Upper lobe of left lung (tissue), 6 donors: ENCODE results near the gene CA11. TPM values are rescaled to one million over a fixed set of nuclear protein-coding genes. Genes with fewer than 3 reads are reported as not detected.

ENCODE experiments used
- ATAC-seq, 2 donors: fragments of 200-7000 bp; cut with Tn5 transposase; one replicate each; pipeline ENCODE4 v1.9.1; 2022; ENCODE audit warnings: mild to moderate bottlenecking in 2 of 2, moderate library complexity in 2 of 2; ENCODE audit not compliant: low FRiP score in 2 of 2
- DNase-seq, 2 donors: peaks; one replicate each; pipeline ENCODE4 v3.0.0-alpha.2; 2019 to 2020
- H3K27ac ChIP-seq, 4 donors: fragments of 200-600 bp; sonication (generic); one replicate each; pipeline ENCODE4 v1.5.1; 2016 to 2019
- H3K27me3 ChIP-seq, 4 donors: fragments of 200-600 bp; sonication (generic); one replicate each; pipeline ENCODE4 v1.5.1; 2017 to 2019
- H3K36me3 ChIP-seq, 4 donors: fragments of 200-600 bp; sonication (generic); one replicate each; pipeline ENCODE4 v1.5.1; 2016 to 2019
- H3K4me1 ChIP-seq, 4 donors: fragments of 200-600 bp; sonication (generic); one replicate each; pipeline ENCODE4 v1.5.1; 2018 to 2019
- H3K4me3 ChIP-seq, 4 donors: fragments of 200-600 bp; sonication (generic); one replicate each; pipeline ENCODE4 v1.5.1; 2017 to 2019; ENCODE audit warnings: mild to moderate bottlenecking in 2 of 4, moderate library complexity in 1 of 4
- H3K9me3 ChIP-seq, 4 donors: fragments of 200-600 bp; sonication (generic); one replicate each; pipeline ENCODE4 v1.5.1; 2018 to 2019
- EP300 ChIP-seq, 4 donors: sonication (generic); formaldehyde crosslinking; IDR thresholded peaks; one replicate each; pipeline ENCODE4 v1.5.1; 2017; ENCODE audit warnings: antibody characterized with exemption in 4 of 4, control low read depth in 2 of 4
- POLR2A ChIP-seq, 4 donors: fragments of 450-650 bp; IDR thresholded peaks; one replicate each; pipeline ENCODE4 v1.5.1; 2016 to 2017; ENCODE audit warnings: antibody characterized with exemption in 4 of 4, mild to moderate bottlenecking in 2 of 4
- POLR2AphosphoS5 ChIP-seq, 2 donors: sonication (generic); formaldehyde crosslinking; IDR thresholded peaks; one replicate each; pipeline ENCODE4 v1.5.1; 2017; ENCODE audit warnings: antibody characterized with exemption in 2 of 2
- WGBS, 2 donors: methylation state at CpG; one replicate each; pipeline ENCODE4 v1.1.5; 2017 to 2018; 5-methylcytosine and 5-hydroxymethylcytosine counted together
- total RNA-seq, 6 donors: library from RNA; depleted of rRNA in 4 of 6; stranded (reverse); fragments of >200 nt in 4 of 6; gene quantifications; one replicate each; pipeline versions ENCODE4 v1.1.0 to v1.2.1, GENCODE V29; 2016 to 2021
- TF ChIP-seq, protein P1 (sequence below), 6 experiments: fragments of 450-650 bp in 4 of 6; fragments of 200-600 bp in 2 of 6; sonication (generic) in 2 of 6; IDR thresholded peaks; one replicate each; pipeline ENCODE4 v1.5.1; 2016 to 2019; ENCODE audit warnings: antibody characterized with exemption in 6 of 6
- donor health status: DM: no; HTN: no; CAD: no; lungs with moderate emphysema.
- donor health status: DM: no; HTN: yes; CAD: no; lungs with severe emphysema.

Gene CA11
- total RNA-seq, 6 donors from 2014 or later: 2.1 to 8.1 (median 5.3) TPM

GRCh38 chr19:48676887-48677286, 30.9 kb upstream of the CA11 start:
- DNase-seq (no peak), ATAC-seq (no peak)
- TF ChIP-seq, protein P1, sequence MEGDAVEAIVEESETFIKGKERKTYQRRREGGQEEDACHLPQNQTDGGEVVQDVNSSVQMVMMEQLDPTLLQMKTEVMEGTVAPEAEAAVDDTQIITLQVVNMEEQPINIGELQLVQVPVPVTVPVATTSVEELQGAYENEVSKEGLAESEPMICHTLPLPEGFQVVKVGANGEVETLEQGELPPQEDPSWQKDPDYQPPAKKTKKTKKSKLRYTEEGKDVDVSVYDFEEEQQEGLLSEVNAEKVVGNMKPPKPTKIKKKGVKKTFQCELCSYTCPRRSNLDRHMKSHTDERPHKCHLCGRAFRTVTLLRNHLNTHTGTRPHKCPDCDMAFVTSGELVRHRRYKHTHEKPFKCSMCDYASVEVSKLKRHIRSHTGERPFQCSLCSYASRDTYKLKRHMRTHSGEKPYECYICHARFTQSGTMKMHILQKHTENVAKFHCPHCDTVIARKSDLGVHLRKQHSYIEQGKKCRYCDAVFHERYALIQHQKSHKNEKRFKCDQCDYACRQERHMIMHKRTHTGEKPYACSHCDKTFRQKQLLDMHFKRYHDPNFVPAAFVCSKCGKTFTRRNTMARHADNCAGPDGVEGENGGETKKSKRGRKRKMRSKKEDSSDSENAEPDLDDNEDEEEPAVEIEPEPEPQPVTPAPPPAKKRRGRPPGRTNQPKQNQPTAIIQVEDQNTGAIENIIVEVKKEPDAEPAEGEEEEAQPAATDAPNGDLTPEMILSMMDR (IDR thresholded peaks at IDR 0.05): no peak
- TF ChIP-seq POLR2AphosphoS5 (IDR thresholded peaks at IDR 0.05) (no peak), EP300 (IDR thresholded peaks at IDR 0.05) (no peak)
- H3K4me3 ChIP-seq: no peak overlapping the region
- H3K36me3 ChIP-seq: no peaks in the 10 kb centered on the region
- 92 to 95% methylated on average over 12 to 13 of the region's 13 CpGs for WGBS, 2 donors
- H3K9me3 ChIP-seq: no peaks in the 10 kb centered on the region
- H3K27me3 ChIP-seq: no peaks in the 10 kb centered on the region
- no peak overlapping the region for H3K27ac ChIP-seq
- peaks cover 8 to 12% (median 8%) of the 10 kb centered on the region in 4 donors for H3K4me1 ChIP-seq

DNA sequence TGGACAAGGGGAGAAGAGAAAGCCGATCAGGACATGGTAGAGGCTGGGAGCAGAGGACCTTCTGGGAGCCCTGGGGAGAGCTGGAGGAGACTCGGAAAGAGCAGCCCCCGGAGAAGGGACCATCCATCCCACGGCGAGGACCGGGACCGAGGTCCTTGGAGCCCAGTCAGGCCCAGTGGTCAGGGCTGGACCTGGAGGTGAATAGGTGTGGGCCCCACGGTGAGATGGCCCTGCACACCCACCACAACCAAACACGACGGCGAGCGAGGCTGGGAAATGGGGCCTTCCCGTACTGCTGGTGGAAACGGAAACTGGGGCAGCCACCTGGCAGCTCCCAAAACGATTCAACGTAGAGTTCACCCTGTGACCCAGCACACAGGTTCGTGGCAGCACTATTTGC, 30.5 kb upstream of the CA11 start:
- WGBS, 2 donors: 87 to 93% methylated on average over 14 to 16 of the region's 17 CpGs

GRCh38 chr19:48674921-48675824, 29.2 kb upstream of the CA11 start:
- Histone ChIP-seq H3K36me3 (no peaks in the 10 kb centered on the region), H3K27me3 (no peaks in the 10 kb centered on the region), H3K4me1 (peaks cover 8 to 12% (median 8%) of the 10 kb centered on the region in 4 donors), H3K9me3 (no peaks in the 10 kb centered on the region), H3K4me3 (no peak overlapping the region), H3K27ac (peak overlapping the region in 2 of 4 donors; percentile 2 to 20)
- WGBS, 2 donors: 40 to 50% methylated on average over 10 to 28 of the region's 28 CpGs
- peak; percentile 58 to 90 for ATAC-seq
- TF ChIP-seq, protein P1 (IDR thresholded peaks at IDR 0.05): peak; percentile 85 to 88 (median 86)
- TF ChIP-seq POLR2AphosphoS5 (IDR thresholded peaks at IDR 0.05): peak in 1 of 2 donors; percentile 13
- no peak for TF ChIP-seq EP300 (IDR thresholded peaks at IDR 0.05)
- TF ChIP-seq POLR2A (IDR thresholded peaks at IDR 0.05): no peak
- DNase-seq: peak; percentile 83 to 87

More for the DNA sequence above, 30.5 kb upstream of the CA11 start:
- no peaks in the 10 kb centered on the region for H3K9me3 ChIP-seq
- no peaks in the 10 kb centered on the region for H3K27me3 ChIP-seq
- peaks cover 8 to 12% (median 8%) of the 10 kb centered on the region in 4 donors for H3K4me1 ChIP-seq
- no peak overlapping the region for H3K4me3 ChIP-seq
- TF ChIP-seq, protein P1 (IDR thresholded peaks at IDR 0.05): no peak
- TF ChIP-seq POLR2AphosphoS5 (IDR thresholded peaks at IDR 0.05): no peak
- no peak for TF ChIP-seq POLR2A (IDR thresholded peaks at IDR 0.05)
- TF ChIP-seq EP300 (IDR thresholded peaks at IDR 0.05): no peak
- no peak overlapping the region for H3K27ac ChIP-seq
- no peaks in the 10 kb centered on the region for H3K36me3 ChIP-seq
- no peak for ATAC-seq
- DNase-seq: no peak

- DNase-seq (peak in 1 of 2 donors; percentile 75), ATAC-seq (no peak)
- no peaks in the 10 kb centered on the region for H3K36me3 ChIP-seq
- TF ChIP-seq, protein P1 (IDR thresholded peaks at IDR 0.05): no peak
- TF ChIP-seq EP300 (IDR thresholded peaks at IDR 0.05) (no peak), POLR2AphosphoS5 (IDR thresholded peaks at IDR 0.05) (no peak), POLR2A (IDR thresholded peaks at IDR 0.05) (no peak)
- H3K27ac ChIP-seq: no peak overlapping the region
- 79 to 90% methylated on average over 9 to 18 of the region's 19 CpGs for WGBS, 2 donors
- peaks cover 8 to 12% (median 8%) of the 10 kb centered on the region in 4 donors for H3K4me1 ChIP-seq
- H3K9me3 ChIP-seq: no peaks in the 10 kb centered on the region
- no peak overlapping the region for H3K4me3 ChIP-seq
- no peaks in the 10 kb centered on the region for H3K27me3 ChIP-seq
These were observed 28.3 kb upstream of the CA11 start for GRCh38 chr19:48674216-48674809.
